Smooth muscle cell (in vitro differentiated cells): Measurements from ENCODE around the gene TCAF1. TPM values are rescaled to one million over a fixed set of nuclear protein-coding genes. Genes with fewer than 3 reads are reported as not detected.

Experiments
- DNase-seq: peaks from one replicate; lab custom pipeline; 2025; ENCODE audit not compliant: unreplicated experiment; lab: John Stamatoyannopoulos, UW
- H2AFZ ChIP-seq: fragments of 200-600 bp; sonication (generic); 2 replicates; pipeline ENCODE4 v1.6.0; 2016; ENCODE audit warnings: antibody characterized with exemption, low read depth, mild to moderate bottlenecking
- H3F3A ChIP-seq: fragments of 200-600 bp; sonication (generic); 2 replicates; pipeline ENCODE4 v1.6.0; 2017; ENCODE audit warnings: antibody characterized with exemption, low read depth
- H3K27ac ChIP-seq: fragments of 200-600 bp; sonication (generic); 2 replicates; pipeline ENCODE4 v1.5.1; 2016; ENCODE audit warnings: low read depth, mild to moderate bottlenecking
- H3K27me3 ChIP-seq: fragments of 200-600 bp; sonication (generic); 2 replicates; pipeline ENCODE4 v1.6.1; 2016; ENCODE audit warnings: low read depth, mild to moderate bottlenecking
- H3K36me3 ChIP-seq: fragments of 200-600 bp; sonication (generic); 2 replicates; pipeline ENCODE4 v1.5.1; 2016; ENCODE audit warnings: low read depth
- H3K4me1 ChIP-seq: fragments of 200-600 bp; sonication (generic); 2 replicates; pipeline ENCODE4 v1.5.1; 2016; ENCODE audit warnings: low read depth
- H3K4me2 ChIP-seq: fragments of 200-600 bp; sonication (generic); 2 replicates; pipeline ENCODE4 v1.6.0; 2016; ENCODE audit warnings: mild to moderate bottlenecking
- H3K4me3 ChIP-seq: fragments of 200-600 bp; sonication (generic); 2 replicates; pipeline ENCODE4 v1.5.1; 2016; ENCODE audit warnings: mild to moderate bottlenecking
- H3K79me2 ChIP-seq: fragments of 200-600 bp; sonication (generic); 2 replicates; pipeline ENCODE4 v1.6.0; 2016; ENCODE audit warnings: low read depth, mild to moderate bottlenecking
- H3K9ac ChIP-seq: fragments of 200-600 bp; sonication (generic); 2 replicates; pipeline ENCODE4 v1.6.0; 2016; ENCODE audit warnings: low read depth
- H3K9me3 ChIP-seq: fragments of 200-600 bp; sonication (generic); replicated peaks from 2 replicates; pipeline ENCODE4 v1.5.1; 2016; ENCODE audit warnings: low read depth
- H4K20me1 ChIP-seq: fragments of 200-600 bp; sonication (generic); 2 replicates; pipeline ENCODE4 v1.6.0; 2016; ENCODE audit warnings: low read depth
- CTCF ChIP-seq: fragments of 200-600 bp; sonication (generic); IDR thresholded peaks from 2 replicates; pipeline ENCODE4 v1.5.1; 2017; ENCODE audit warnings: borderline replicate concordance, mild to moderate bottlenecking, antibody characterized with exemption; ENCODE audit not compliant: insufficient read depth, poor library complexity, severe bottlenecking
- WGBS: methylation state at CpG from one replicate; pipeline ENCODE4 v1.1.7; 2016; ENCODE audit warnings: low lambda C conversion rate; 5-methylcytosine and 5-hydroxymethylcytosine counted together
- polyA plus RNA-seq: library from polyadenylated mRNA; unstranded; fragments of >200 nt; fragmentation: Nextera tagmentation; extraction: Ambion mirVana; gene quantifications from 2 replicates; pipeline ENCODE4 v1.2.1, GENCODE V29; 2016
- total RNA-seq: library from RNA; depleted of rRNA; stranded (reverse); fragments of >200 nt; gene quantifications from 2 replicates; pipeline ENCODE4 v1.2.3, GENCODE V29; 2014

The TCAF1 gene
- total and polyA plus RNA-seq, 2 experiments from 2014 or later, result 147 to 177 TPM

GRCh38 chr7:143945423-143945822, 43.4 kb upstream of the TCAF1 start:
- no peak overlapping the region for H3K4me2 ChIP-seq
- no peak overlapping the region for H3K9ac ChIP-seq
- 97% methylated on average over 4 of the region's 4 CpGs for WGBS
- H3K4me3 ChIP-seq, result no peak overlapping the region
- no peaks in the 10 kb centered on the region for H3K4me1 ChIP-seq
- no peaks in the 10 kb centered on the region for H3K27me3 ChIP-seq
- no peaks in the 10 kb centered on the region for H3F3A ChIP-seq
- no peaks in the 10 kb centered on the region for H4K20me1 ChIP-seq
- H3K27ac ChIP-seq, result no peak overlapping the region
- H3K9me3 ChIP-seq, result no peaks in the 10 kb centered on the region
- no peaks in the 10 kb centered on the region for H3K36me3 ChIP-seq
- H2AFZ ChIP-seq, result no peak overlapping the region
- no peak for TF ChIP-seq CTCF
- no peak for DNase-seq
- no peaks in the 10 kb centered on the region for H3K79me2 ChIP-seq

DNA sequence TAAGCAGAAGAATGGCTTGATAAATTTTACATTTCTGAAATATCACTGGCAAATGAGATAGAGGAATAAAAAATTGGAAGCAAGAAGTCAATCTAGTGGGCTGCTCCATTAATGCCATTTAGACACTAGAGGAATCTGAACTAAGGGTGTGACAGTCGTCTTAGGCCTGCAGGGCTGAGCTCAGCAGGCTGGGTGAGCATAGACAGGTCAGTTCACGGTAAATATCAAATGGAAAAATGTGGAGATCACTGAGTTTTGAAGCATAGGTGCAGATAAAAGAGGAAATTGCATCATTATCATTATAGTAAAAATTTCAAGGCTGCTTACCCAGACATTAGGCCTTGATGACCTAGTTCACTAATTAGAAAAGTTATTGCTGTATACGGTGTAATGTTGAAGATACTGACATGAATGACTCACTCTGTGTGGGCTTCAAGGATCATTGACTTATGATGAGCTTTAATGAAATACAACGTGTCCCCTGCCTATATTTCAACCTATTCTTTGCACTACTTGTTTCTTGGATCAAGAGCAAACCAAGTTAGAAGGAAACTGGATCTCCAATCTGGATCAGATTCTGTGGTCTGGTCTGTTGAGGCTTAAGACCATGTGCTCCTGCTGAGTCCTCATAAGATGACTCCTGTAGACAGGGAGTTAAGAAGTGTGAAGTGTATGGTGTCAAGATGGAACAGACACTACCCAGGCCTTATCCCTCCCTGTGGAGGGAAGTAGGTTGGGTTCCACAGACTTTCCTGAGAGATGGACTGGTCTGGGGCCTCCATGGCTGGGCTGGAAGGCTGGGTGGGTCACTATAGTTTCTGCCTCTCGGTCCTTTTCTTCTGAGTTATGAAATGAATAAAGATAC, 36.6 kb upstream of the TCAF1 start:
- DNase-seq, result no peak
- WGBS, result 55% methylated on average over 5 of the region's 5 CpGs
- no peak overlapping the region for H3K4me2 ChIP-seq

GRCh38 chr7:143936087-143937009, 34.4 kb upstream of the TCAF1 start:
- H3K4me2 ChIP-seq, result peak overlapping the region; percentile 70
- H2AFZ ChIP-seq, result peak overlapping the region; percentile 14
- no peaks in the 10 kb centered on the region for H3K36me3 ChIP-seq
- H3K4me3 ChIP-seq, result no peak overlapping the region
- H3K9me3 ChIP-seq, result no peaks in the 10 kb centered on the region
- no peaks in the 10 kb centered on the region for H3K79me2 ChIP-seq
- H3K9ac ChIP-seq, result peak overlapping the region; percentile 79
- H3K27ac ChIP-seq, result peak overlapping the region; percentile 98
- no peaks in the 10 kb centered on the region for H4K20me1 ChIP-seq
- no peak for TF ChIP-seq CTCF
- H3K4me1 ChIP-seq, result peaks cover 4% of the 10 kb centered on the region
- peaks cover 6% of the 10 kb centered on the region for H3F3A ChIP-seq
- H3K27me3 ChIP-seq, result no peaks in the 10 kb centered on the region
- no peak for DNase-seq
- WGBS, result 60% methylated on average over 4 of the region's 4 CpGs

More for the DNA sequence above, 36.6 kb upstream of the TCAF1 start:
- TF ChIP-seq CTCF, result no peak
- no peaks in the 10 kb centered on the region for H3K27me3 ChIP-seq
- H3K9ac ChIP-seq, result no peak overlapping the region
- H3K9me3 ChIP-seq, result no peaks in the 10 kb centered on the region
- H2AFZ ChIP-seq, result peak overlapping the region; percentile 24
- H3K4me1 ChIP-seq, result peaks cover 4% of the 10 kb centered on the region
- peak overlapping the region; percentile 70 for H3K27ac ChIP-seq
- no peaks in the 10 kb centered on the region for H3K79me2 ChIP-seq
- H4K20me1 ChIP-seq, result no peaks in the 10 kb centered on the region
- H3K4me3 ChIP-seq, result no peak overlapping the region
- no peaks in the 10 kb centered on the region for H3K36me3 ChIP-seq
- peaks cover 6% of the 10 kb centered on the region for H3F3A ChIP-seq
